Measurements from ENCODE around the gene ITGA3. TPM values are rescaled to one million over a fixed set of nuclear protein-coding genes. Genes with fewer than 3 reads are reported as not detected.

ITGA3 gene
- total RNA-seq, 1 donor from 2014 or later: 17.0 TPM

- no peak for DNase-seq
- intact Hi-C loops (cut with micrococcal nuclease): loop anchor here (10.0 kb wide), 1 partner anchor 72 kb away; the partner anchor contains the start of gene SGCA
- H3K27me3 ChIP-seq (ENCODE audit: low read depth): no peaks in the 10 kb centered on the region
- H3K4me1 ChIP-seq: peaks cover 42% of the 10 kb centered on the region
- peaks cover 20% of the 10 kb centered on the region for H3K36me3 ChIP-seq
- H3K9me3 ChIP-seq (replicated peaks): no peaks in the 10 kb centered on the region
- no peak for TF ChIP-seq CTCF (IDR thresholded peaks at IDR 0.05; ENCODE audit: borderline replicate concordance)
- H3K27ac ChIP-seq (replicated peaks): no peak overlapping the region
- no peak overlapping the region for H3K4me3 ChIP-seq
Observed at GRCh38 chr17:50093246-50093645, 37.3 kb downstream of the ITGA3 start.

GRCh38 chr17:50093807-50094206, 37.9 kb downstream of the ITGA3 start:
- DNase-seq: no peak
- no peak overlapping the region for H3K4me3 ChIP-seq
- H3K4me1 ChIP-seq: peaks cover 48% of the 10 kb centered on the region
- intact Hi-C loops (cut with micrococcal nuclease): loop anchor here (10.0 kb wide), 1 partner anchor 71 kb away; the partner anchor contains the start of gene SGCA
- peaks cover 26% of the 10 kb centered on the region for H3K36me3 ChIP-seq
- no peaks in the 10 kb centered on the region for H3K9me3 ChIP-seq (replicated peaks)
- TF ChIP-seq CTCF (IDR thresholded peaks at IDR 0.05; ENCODE audit: borderline replicate concordance): no peak
- peak overlapping the region; percentile 97 for H3K27ac ChIP-seq (replicated peaks)
- H3K27me3 ChIP-seq (ENCODE audit: low read depth): no peaks in the 10 kb centered on the region

- H3K36me3 ChIP-seq: peaks cover 27% of the 10 kb centered on the region
- DNase-seq: peak; percentile 92
- intact Hi-C loops (cut with micrococcal nuclease): loop anchor here (10.0 kb wide), 1 partner anchor 71 kb away; the partner anchor contains the start of gene SGCA
- H3K27me3 ChIP-seq (ENCODE audit: low read depth): no peaks in the 10 kb centered on the region
- peaks cover 53% of the 10 kb centered on the region for H3K4me1 ChIP-seq
- no peaks in the 10 kb centered on the region for H3K9me3 ChIP-seq (replicated peaks)
- TF ChIP-seq CTCF (IDR thresholded peaks at IDR 0.05; ENCODE audit: borderline replicate concordance): peak; percentile 96
- H3K27ac ChIP-seq (replicated peaks): peak overlapping the region; percentile 97
- peak overlapping the region; percentile 99 for H3K4me3 ChIP-seq
Observed at GRCh38 chr17:50094243-50094752, 38.4 kb downstream of the ITGA3 start.

- intact Hi-C loops (cut with micrococcal nuclease): loop anchor here (10.0 kb wide), 1 partner anchor 70 kb away; the partner anchor contains the start of gene SGCA
- Histone ChIP-seq H3K9me3 (replicated peaks) (no peaks in the 10 kb centered on the region), H3K4me1 (peaks cover 59% of the 10 kb centered on the region), H3K36me3 (peaks cover 27% of the 10 kb centered on the region), H3K4me3 (peak within 1 kb of the TSS; percentile 99), H3K27me3 (ENCODE audit: low read depth) (no peaks in the 10 kb centered on the region), H3K27ac (replicated peaks) (peak within 1 kb of the TSS; percentile 97)
- DNase-seq: peak; percentile 97
- no peak for TF ChIP-seq CTCF (IDR thresholded peaks at IDR 0.05; ENCODE audit: borderline replicate concordance)
Observed at GRCh38 chr17:50094753-50095619, 39.1 kb downstream of the ITGA3 start, which contains the start of gene PDK2. Gene PDK2, plus strand, starts transcription at chr17:50095351. Its CDS starts 85 bp downstream, at chr17:50095436.

- intact Hi-C loops (cut with micrococcal nuclease): loop anchor here (10.0 kb wide), 1 partner anchor 69 kb away; the partner anchor contains the start of gene SGCA
- Histone ChIP-seq H3K4me1 (peaks cover 65% of the 10 kb centered on the region), H3K4me3 (peak overlapping the region; percentile 99), H3K9me3 (replicated peaks) (no peaks in the 10 kb centered on the region), H3K27me3 (ENCODE audit: low read depth) (no peaks in the 10 kb centered on the region), H3K36me3 (peaks cover 34% of the 10 kb centered on the region), H3K27ac (replicated peaks) (peak overlapping the region; percentile 97)
- no peak for TF ChIP-seq CTCF (IDR thresholded peaks at IDR 0.05; ENCODE audit: borderline replicate concordance)
- DNase-seq: no peak
Observed at GRCh38 chr17:50095626-50096037, 39.7 kb downstream of the ITGA3 start.

Measured in left ventricle myocardium inferior (tissue), 1 donor.